OCI-LY7 (cell line): ENCODE data around the gene CTBP2.

Source experiments
- CTCF ChIP-seq: fragments of 200-600 bp; sonication (generic); conservative IDR thresholded peaks from 2 replicates; pipeline ENCODE4 v1.5.1; 2014; ENCODE audit warnings: mild to moderate bottlenecking, antibody characterized with exemption, low read length, moderate library complexity, mixed read lengths
- EZH2phosphoT487 ChIP-seq: fragments of 200-600 bp; sonication (generic); IDR thresholded peaks from 2 replicates; pipeline ENCODE4 v1.6.1; 2018; ENCODE audit warnings: low read depth, borderline replicate concordance, mild to moderate bottlenecking, mixed run types, antibody characterized with exemption, low read length, moderate library complexity, mixed read lengths

GRCh38 chr10:125121003-125121402 lies 39.4 kb downstream of the CTBP2 start:
- TF ChIP-seq CTCF (no peak), EZH2phosphoT487 (no peak)
